ENCODE measurements around the gene COL21A1.

COL21A1 gene

GRCh38 chr6:56102216-56102615 is 145.2 kb downstream of the COL21A1 start:
- TF ChIP-seq, protein P1, sequence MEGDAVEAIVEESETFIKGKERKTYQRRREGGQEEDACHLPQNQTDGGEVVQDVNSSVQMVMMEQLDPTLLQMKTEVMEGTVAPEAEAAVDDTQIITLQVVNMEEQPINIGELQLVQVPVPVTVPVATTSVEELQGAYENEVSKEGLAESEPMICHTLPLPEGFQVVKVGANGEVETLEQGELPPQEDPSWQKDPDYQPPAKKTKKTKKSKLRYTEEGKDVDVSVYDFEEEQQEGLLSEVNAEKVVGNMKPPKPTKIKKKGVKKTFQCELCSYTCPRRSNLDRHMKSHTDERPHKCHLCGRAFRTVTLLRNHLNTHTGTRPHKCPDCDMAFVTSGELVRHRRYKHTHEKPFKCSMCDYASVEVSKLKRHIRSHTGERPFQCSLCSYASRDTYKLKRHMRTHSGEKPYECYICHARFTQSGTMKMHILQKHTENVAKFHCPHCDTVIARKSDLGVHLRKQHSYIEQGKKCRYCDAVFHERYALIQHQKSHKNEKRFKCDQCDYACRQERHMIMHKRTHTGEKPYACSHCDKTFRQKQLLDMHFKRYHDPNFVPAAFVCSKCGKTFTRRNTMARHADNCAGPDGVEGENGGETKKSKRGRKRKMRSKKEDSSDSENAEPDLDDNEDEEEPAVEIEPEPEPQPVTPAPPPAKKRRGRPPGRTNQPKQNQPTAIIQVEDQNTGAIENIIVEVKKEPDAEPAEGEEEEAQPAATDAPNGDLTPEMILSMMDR (IDR thresholded peaks at IDR 0.05), result no peak
- no peak for TF ChIP-seq ZFX (IDR thresholded peaks at IDR 0.05; ENCODE audit: borderline replicate concordance)
- H3K27ac ChIP-seq, result no peak overlapping the region

DNA sequence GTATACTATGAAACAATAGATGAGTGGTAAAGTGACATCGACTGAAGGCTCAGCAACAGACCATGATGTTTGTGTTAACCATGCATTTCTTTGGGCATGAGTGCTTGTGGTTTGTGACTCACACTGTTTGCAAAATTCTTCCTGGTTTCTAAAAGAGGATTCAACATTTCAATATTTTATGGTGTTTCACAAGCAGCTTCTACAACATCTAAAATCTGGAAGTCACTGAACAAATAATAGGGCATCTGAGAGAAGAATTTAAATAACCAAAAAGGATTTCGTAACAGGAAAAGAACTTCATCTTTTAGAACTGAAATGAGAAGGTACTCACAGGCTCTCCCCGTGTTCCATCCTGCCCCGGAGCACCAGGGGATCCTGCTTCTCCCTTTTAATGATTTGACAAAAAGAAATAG is 146.2 kb downstream of the COL21A1 start:
- H3K27ac ChIP-seq, result no peak overlapping the region
- TF ChIP-seq, protein P1 (IDR thresholded peaks at IDR 0.05), result no peak
- no peak for TF ChIP-seq ZFX (IDR thresholded peaks at IDR 0.05; ENCODE audit: borderline replicate concordance)

DNA sequence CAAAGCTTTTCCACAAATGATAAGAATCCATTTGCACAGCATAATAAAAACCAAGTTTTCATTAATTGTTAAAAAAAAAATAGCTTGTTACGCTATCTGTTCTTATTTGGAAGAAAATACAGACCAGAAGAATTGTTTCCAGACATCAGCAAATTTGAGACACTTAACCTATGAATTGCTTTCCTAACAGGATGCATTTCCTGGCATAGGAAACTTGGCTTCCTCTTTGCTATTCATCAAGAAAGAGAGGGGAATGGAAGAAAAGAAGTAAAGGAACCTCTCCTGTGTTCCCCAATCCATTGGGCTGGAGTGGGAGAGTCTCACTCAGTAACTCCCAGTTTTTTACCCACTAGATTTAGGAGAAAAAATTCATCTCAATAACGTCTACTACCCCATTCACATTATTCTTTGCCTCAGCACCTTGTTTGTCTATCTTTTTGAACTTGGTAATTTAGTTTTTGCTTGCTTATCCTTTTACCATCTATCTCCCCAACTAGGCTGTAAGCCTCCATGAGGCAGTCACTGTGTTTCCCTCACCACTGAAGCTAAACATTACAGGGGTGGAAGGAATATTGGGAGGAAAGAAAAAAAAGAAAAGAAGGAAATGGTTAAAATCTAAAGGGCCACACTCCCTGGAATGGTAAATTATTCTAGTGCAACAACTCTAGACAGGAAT is 150.3 kb downstream of the COL21A1 start:
- H3K27ac ChIP-seq, result no peak overlapping the region

GRCh38 chr6:56096541-56096940 is 150.8 kb downstream of the COL21A1 start:
- H3K27ac ChIP-seq, result no peak overlapping the region
- TF ChIP-seq, protein P1 (IDR thresholded peaks at IDR 0.05), result no peak
- no peak for TF ChIP-seq ZFX (IDR thresholded peaks at IDR 0.05; ENCODE audit: borderline replicate concordance)

More for the DNA sequence above, 150.3 kb downstream of the COL21A1 start:
- TF ChIP-seq ZFX (IDR thresholded peaks at IDR 0.05; ENCODE audit: borderline replicate concordance), result no peak
- TF ChIP-seq, protein P1 (IDR thresholded peaks at IDR 0.05), result no peak

DNA sequence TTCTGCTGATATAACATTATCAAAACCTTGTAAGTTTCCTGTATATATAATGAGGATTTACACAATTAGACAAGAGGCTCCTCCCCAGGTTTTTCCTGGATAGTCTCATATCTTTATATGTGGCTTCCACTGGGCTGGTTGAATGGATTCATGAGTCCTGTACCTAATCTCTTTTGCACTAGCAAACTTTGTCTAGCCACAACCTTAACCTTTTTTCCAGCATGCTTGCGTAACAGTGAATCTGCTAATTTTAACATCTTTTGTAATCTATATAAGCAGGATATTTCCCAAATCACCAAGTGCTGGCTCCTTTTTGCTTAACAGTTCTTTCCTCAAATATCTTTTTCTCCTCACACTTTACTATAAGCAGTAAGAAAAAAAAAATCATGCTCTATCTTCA is 153.6 kb downstream of the COL21A1 start:
- H3K27ac ChIP-seq, result no peak overlapping the region
- TF ChIP-seq, protein P1 (IDR thresholded peaks at IDR 0.05), result no peak
- no peak for TF ChIP-seq ZFX (IDR thresholded peaks at IDR 0.05; ENCODE audit: borderline replicate concordance)

DNA sequence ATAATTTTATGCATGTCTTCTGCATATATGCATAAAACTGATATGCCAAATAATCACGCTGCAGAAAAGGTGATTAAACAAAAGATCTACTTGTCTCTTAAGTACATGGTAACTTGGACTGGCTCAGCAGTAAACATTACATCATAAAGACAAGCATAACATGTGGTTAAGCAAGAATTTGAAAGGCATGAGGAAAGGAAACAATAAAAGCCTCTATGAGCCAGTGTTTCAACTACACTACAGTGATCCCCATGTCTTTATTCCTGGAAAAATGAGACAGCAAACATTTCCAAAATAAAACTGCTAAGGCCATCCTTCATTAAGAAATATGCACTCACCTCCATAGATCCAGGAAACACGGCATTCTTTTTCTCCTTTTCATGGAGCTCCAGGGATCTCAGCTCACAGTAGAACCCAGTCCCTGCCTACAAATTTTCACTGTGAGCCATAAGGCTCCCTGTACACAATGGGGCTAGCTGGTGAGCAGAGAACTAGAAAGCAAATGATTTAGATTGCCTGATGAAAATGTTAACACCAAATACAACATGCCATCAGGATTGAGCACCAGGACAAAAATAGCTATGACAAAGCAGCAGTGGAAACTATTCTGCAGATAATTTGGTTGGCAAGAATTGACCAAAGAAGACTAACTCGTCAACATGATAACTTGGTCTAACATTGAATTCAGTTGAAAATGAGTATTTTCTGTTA is 156.1 kb downstream of the COL21A1 start:
- TF ChIP-seq, protein P1 (IDR thresholded peaks at IDR 0.05), result no peak
- no peak for TF ChIP-seq ZFX (IDR thresholded peaks at IDR 0.05; ENCODE audit: borderline replicate concordance)
- peak overlapping the region; percentile 47 for H3K27ac ChIP-seq

DNA sequence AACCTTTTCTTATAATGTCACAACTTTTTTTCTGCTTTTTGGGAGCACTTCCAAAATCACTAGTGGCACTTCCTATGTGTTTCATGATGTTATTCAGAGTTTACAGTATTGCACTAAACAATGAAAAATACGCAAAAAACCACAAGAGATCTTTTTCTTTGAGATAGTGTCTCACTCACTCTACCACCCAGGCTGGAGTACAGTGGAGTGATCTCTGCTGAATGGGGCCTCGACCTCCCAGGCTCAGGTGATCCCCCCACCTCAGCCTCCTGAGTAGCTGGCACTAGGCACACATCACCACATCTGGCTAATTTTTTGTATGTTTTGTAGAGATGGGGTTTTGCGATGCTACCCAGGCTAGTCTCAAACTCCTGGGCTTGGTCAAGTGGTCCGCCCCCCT is 158.7 kb downstream of the COL21A1 start:
- H3K27ac ChIP-seq, result no peak overlapping the region
- TF ChIP-seq ZFX (IDR thresholded peaks at IDR 0.05; ENCODE audit: borderline replicate concordance), result no peak
- TF ChIP-seq, protein P1 (IDR thresholded peaks at IDR 0.05), result no peak

All from 22Rv1 (cell line).